Neural progenitor cell (in vitro differentiated cells): ENCODE results near the gene DIS3L2.

Source experiments
- EZH2phosphoT487 ChIP-seq: fragments of 200-600 bp; sonication (generic); IDR thresholded peaks from 2 replicates; pipeline ENCODE4 v1.6.1; 2017; ENCODE audit warnings: antibody characterized with exemption
- TF ChIP-seq, protein P1 (sequence below): fragments of 200-600 bp; sonication (generic); IDR thresholded peaks from 2 replicates; pipeline ENCODE4 v1.5.1; 2017; ENCODE audit warnings: antibody characterized with exemption, mild to moderate bottlenecking

DNA sequence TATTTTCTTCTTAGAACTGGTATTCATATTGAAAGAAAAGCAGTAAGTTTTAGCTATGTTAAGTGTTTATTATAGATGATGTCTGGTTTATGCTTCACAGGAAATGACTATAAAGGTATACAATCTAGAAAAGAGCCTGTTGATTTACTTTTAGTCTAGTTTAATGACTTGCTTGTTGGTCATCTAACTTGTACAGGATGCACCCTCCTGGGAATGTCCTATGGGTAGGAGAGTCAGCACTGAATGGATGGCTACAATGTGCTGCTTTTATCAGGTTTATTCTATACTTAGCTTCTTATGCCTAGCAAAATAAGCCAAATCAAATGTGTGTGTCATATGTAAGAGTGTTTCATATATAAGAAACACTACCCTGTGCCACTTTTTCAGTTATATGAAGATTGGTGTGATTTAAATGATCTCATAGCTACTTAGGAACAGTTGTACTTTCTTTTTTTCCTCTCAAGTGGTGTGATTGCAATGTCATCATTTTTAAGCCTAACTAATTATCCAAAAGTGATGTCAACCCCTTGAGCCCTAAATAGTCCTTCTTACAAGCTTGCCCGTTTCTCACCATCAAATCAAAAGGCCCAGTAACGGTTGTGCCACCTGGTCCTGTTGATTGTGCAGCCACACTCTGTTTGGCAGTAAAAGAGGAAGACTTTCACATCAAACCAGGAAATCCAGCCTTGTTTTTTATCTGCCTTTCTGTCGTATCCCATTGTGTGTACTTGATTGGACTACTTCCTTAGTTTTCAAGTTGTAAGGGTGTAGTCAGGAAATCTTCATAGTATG is 176.0 kb downstream of the DIS3L2 start:
- TF ChIP-seq, protein P1, sequence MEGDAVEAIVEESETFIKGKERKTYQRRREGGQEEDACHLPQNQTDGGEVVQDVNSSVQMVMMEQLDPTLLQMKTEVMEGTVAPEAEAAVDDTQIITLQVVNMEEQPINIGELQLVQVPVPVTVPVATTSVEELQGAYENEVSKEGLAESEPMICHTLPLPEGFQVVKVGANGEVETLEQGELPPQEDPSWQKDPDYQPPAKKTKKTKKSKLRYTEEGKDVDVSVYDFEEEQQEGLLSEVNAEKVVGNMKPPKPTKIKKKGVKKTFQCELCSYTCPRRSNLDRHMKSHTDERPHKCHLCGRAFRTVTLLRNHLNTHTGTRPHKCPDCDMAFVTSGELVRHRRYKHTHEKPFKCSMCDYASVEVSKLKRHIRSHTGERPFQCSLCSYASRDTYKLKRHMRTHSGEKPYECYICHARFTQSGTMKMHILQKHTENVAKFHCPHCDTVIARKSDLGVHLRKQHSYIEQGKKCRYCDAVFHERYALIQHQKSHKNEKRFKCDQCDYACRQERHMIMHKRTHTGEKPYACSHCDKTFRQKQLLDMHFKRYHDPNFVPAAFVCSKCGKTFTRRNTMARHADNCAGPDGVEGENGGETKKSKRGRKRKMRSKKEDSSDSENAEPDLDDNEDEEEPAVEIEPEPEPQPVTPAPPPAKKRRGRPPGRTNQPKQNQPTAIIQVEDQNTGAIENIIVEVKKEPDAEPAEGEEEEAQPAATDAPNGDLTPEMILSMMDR = no peak
- no peak for TF ChIP-seq EZH2phosphoT487
